Adrenal gland (tissue), 12 donors: ENCODE data around the gene TTLL5. TPM values are rescaled to one million over a fixed set of nuclear protein-coding genes. Genes with fewer than 3 reads are reported as not detected.

Experiments used
- DNase-seq, 7 donors: peaks; one replicate each; pipeline ENCODE4 v3.0.0-alpha.2; 2019 to 2020
- H3K27ac ChIP-seq, 5 donors: fragments of 200-600 bp; sonication (generic) in 4 of 5; 1 replicate in 3 of 5; 2 replicates in 2 of 5; pipeline versions ENCODE4 v1.5.1 to v1.8.0; 2016 to 2020; ENCODE audit warnings: mild to moderate bottlenecking in 1 of 5
- H3K27me3 ChIP-seq: fragments of 200-600 bp; 2 replicates; pipeline ENCODE4 v1.8.0; 2021
- H3K36me3 ChIP-seq, 2 donors: fragments of 200-600 bp; replicated peaks in 1 of 2; 1 replicate in 1 of 2; 2 replicates in 1 of 2; pipeline versions ENCODE4 v1.5.1 to v1.8.0; 2018 to 2022
- H3K4me1 ChIP-seq, 2 donors: fragments of 200-600 bp; replicated peaks in 1 of 2; 1 replicate in 1 of 2; 2 replicates in 1 of 2; pipeline versions ENCODE4 v1.5.1 to v1.8.0; 2018 to 2021
- H3K4me3 ChIP-seq, 4 donors: fragments of 200-600 bp; sonication (generic) in 3 of 4; one replicate each; pipeline ENCODE4 v1.5.1; 2016 to 2018
- H3K9me3 ChIP-seq, 3 donors: fragments of 200-600 bp; sonication (generic) in 1 of 3; replicated peaks in 1 of 3; 1 replicate in 2 of 3; 2 replicates in 1 of 3; pipeline versions ENCODE4 v1.5.1 to v1.8.0; 2016 to 2021
- CTCF ChIP-seq, 6 experiments: fragments of 450-650 bp in 4 of 6; fragments of 200-600 bp in 2 of 6; sonication (generic) in 1 of 6; IDR thresholded peaks; 1 replicate in 5 of 6; 2 replicates in 1 of 6; pipeline versions ENCODE4 v1.5.1 to v1.8.0; 2016 to 2021; ENCODE audit warnings: antibody characterized with exemption in 6 of 6, mild to moderate bottlenecking in 2 of 6, moderate library complexity in 1 of 6
- POLR2A ChIP-seq, 2 donors: fragments of 450-650 bp; IDR thresholded peaks; one replicate each; pipeline ENCODE4 v1.6.1; 2017; ENCODE audit warnings: antibody characterized with exemption in 2 of 2, mild to moderate bottlenecking in 2 of 2, moderate library complexity in 1 of 2
- WGBS, 4 donors: extraction: QIAGEN DNeasy Blood & Tissue Kit in 2 of 4; methylation state at CpG; one replicate each; pipeline versions ENCODE4 v1.1.5 to v1.1.7; 2013 to 2017; 5-methylcytosine and 5-hydroxymethylcytosine counted together
- intact Hi-C, 2 donors: fragments of 100-400 bp; cut with DNase I; formaldehyde crosslinking; loops; one replicate each; pipeline versions ENCODE4 v1.14.1 to v1.15.0; 2022 to 2023
- polyA plus RNA-seq, 3 donors: library from polyadenylated mRNA; stranded (reverse); fragments of 200-250 nt in 2 of 3; fragments of 350-450 nt in 1 of 3; fragmentation: Illumina TruSeq in 1 of 3; extraction: RNeasy Lipid Tissue Mini Kit (QIAGEN cat#74804) in 1 of 3; gene quantifications; one replicate each; pipeline ENCODE4 v1.2.3, GENCODE V29; 2013 to 2014
- total RNA-seq, 9 donors: library from RNA; depleted of rRNA in 4 of 9; stranded (reverse); fragments of >200 nt in 4 of 9; fragments of 120-200 nt in 1 of 9; fragmentation: NEBNext Ultra II Directional in 1 of 9; extraction: Animal tissue kit (Norgen Biotek cat#: 25700) in 1 of 9; gene quantifications; one replicate each; pipeline versions ENCODE4 v1.1.0 to v1.2.4, GENCODE V29; 2013 to 2023
- donor health status: healthy with polysubstance abuse.
- donor health status: Bipolar disorder and iron deficiency.
- donor health status: DM: yes; HTN: yes; CAD: no.
- donor health status: DM: no; HTN: no; CAD: no.
- donor health status: DM: no; HTN: no; CAD: no.
- donor health status: DM: yes; HTN: yes; CAD: no.

TTLL5 gene
- total and polyA plus RNA-seq, 12 donors, result 12.7 to 34.0 (median 24.1) TPM

DNA sequence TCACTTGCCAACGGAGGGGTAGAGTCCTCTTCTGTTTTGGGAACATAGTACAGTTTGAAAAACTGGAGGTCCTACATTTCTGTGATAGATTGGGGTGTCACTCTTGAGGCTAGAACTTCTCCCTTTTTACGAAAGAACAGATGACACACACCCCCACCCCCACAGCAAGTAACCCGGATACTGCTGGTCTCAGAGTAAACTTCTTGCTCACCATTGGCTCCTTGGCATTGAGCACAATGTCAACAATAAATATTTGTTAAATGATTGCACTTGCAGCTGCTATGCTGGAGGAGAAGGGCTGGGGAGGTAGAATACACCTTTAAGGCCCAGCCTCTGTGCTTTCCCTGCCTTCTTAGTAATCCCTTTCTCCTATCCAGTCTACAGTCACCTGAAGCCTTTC is 170.9 kb downstream of the TTLL5 start:
- H3K4me1 ChIP-seq, result no peaks in the 10 kb centered on the region
- TF ChIP-seq CTCF (IDR thresholded peaks at IDR 0.05), result no peak
- TF ChIP-seq POLR2A (IDR thresholded peaks at IDR 0.05), result no peak
- peak in 1 of 7 donors; percentile 16 for DNase-seq
- no peaks in the 10 kb centered on the region for H3K9me3 ChIP-seq
- H3K27me3 ChIP-seq, result no peaks in the 10 kb centered on the region
- no peak overlapping the region for H3K4me3 ChIP-seq
- H3K36me3 ChIP-seq, result no peaks in the 10 kb centered on the region
- intact Hi-C loops, result no loop called here
- 77 to 88% (median 82%) methylated on average over 3 of the region's 3 CpGs for WGBS, 4 donors
- H3K27ac ChIP-seq, result peak overlapping the region in 1 of 5 donors; percentile 23

DNA sequence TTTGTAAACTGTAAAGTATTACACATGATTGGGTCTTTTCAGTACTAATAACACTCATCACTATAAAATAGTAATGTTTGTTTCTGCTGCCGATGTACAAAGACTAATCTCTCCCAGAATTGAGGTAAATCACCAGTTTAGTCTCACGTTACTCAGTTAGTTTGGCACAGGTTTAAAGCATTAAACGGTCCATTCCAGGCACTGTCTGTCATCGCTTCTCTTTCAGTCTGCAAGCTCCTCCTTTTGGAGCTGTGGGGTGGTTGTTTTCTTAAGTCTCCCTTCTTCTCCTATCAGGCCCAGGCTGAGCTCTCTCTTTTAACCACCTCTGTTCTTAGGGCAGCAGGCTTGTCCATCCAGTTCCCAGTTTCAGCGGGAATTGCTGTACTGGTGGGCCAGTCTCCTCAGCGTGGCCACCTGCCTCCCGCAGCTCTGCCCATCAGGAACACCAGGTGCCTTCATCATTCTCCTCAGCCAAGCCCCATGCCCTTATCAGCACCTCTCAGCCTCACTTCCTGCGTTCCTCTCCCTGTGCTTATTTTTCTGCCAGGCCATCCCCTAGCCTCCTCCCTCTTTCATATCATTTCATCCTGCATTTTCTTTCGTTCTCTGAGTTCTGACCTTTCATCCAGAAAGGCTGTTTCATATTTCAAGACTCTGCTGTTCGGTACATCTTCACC is 171.7 kb downstream of the TTLL5 start:
- TF ChIP-seq POLR2A (IDR thresholded peaks at IDR 0.05), result no peak
- TF ChIP-seq CTCF (IDR thresholded peaks at IDR 0.05), result no peak
- no peaks in the 10 kb centered on the region for H3K36me3 ChIP-seq
- H3K4me3 ChIP-seq, result no peak overlapping the region
- peak overlapping the region in 1 of 5 donors; percentile 32 for H3K27ac ChIP-seq
- no peaks in the 10 kb centered on the region for H3K27me3 ChIP-seq
- H3K9me3 ChIP-seq, result no peaks in the 10 kb centered on the region
- no peaks in the 10 kb centered on the region for H3K4me1 ChIP-seq
- intact Hi-C loops, result no loop called here
- WGBS, 4 donors, result 81 to 87% (median 83%) methylated on average over 10 of the region's 10 CpGs
- no peak for DNase-seq

- WGBS, 4 donors, result 79 to 90% (median 85%) methylated on average over 2 of the region's 2 CpGs
- H3K27ac ChIP-seq, result peak overlapping the region in 1 of 5 donors; percentile 32
- TF ChIP-seq CTCF (IDR thresholded peaks at IDR 0.05) (no peak), POLR2A (IDR thresholded peaks at IDR 0.05) (no peak)
- H3K4me3 ChIP-seq, result no peak overlapping the region
- no peaks in the 10 kb centered on the region for H3K27me3 ChIP-seq
- H3K9me3 ChIP-seq, result no peaks in the 10 kb centered on the region
- H3K36me3 ChIP-seq, result no peaks in the 10 kb centered on the region
- H3K4me1 ChIP-seq, result no peaks in the 10 kb centered on the region
- intact Hi-C loops, result no loop called here
- no peak for DNase-seq
These were observed 172.4 kb downstream of the TTLL5 start for GRCh38 chr14:75833326-75834020.

DNA sequence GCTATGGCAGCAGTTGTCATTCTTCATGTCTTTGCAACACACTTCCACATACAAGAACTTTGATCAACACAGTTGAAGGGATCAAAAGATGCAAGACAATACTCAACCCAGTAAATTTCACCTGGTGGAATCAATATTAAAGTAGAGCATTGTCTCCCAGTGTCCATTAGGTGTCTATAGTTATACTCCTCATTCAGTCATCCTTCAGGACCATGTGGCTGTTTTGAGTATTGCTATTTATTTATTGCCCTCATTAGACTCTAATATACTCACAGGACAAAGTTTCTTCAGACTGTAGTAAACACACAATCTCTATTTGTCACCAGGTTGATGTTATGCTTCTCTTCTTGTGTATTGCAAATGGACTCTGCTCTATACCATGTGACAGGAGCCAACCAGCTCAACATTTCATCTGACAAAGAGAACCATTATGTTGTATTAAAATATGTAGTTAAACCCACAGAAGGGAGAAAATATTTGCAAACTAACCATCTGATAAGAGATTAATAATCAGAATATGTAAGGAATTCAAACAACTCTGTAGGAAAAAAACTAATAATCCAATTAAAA is 174.2 kb downstream of the TTLL5 start:
- no peaks in the 10 kb centered on the region for H3K27me3 ChIP-seq
- H3K4me1 ChIP-seq, result no peaks in the 10 kb centered on the region
- no peak for DNase-seq
- TF ChIP-seq CTCF (IDR thresholded peaks at IDR 0.05) (no peak), POLR2A (IDR thresholded peaks at IDR 0.05) (no peak)
- no peaks in the 10 kb centered on the region for H3K9me3 ChIP-seq
- intact Hi-C loops, result no loop called here
- no peaks in the 10 kb centered on the region for H3K36me3 ChIP-seq
- H3K27ac ChIP-seq, result no peak overlapping the region
- H3K4me3 ChIP-seq, result no peak overlapping the region
